Measurements from ENCODE around the gene TXNRD2.

The TXNRD2 gene

GRCh38 chr22:19923914-19924513 lies 17.6 kb downstream of the TXNRD2 start:
- no peaks in the 10 kb centered on the region for H3K36me3 ChIP-seq (ENCODE audit: insufficient read depth, low read length)
- H3K4me1 ChIP-seq (ENCODE audit: insufficient read depth, low read length) = no peaks in the 10 kb centered on the region
- WGBS = 86% methylated on average over 12 of the region's 12 CpGs
- no peak overlapping the region for H3K27ac ChIP-seq (ENCODE audit: low read depth, low read length)
- no peak overlapping the region for H3K9ac ChIP-seq (ENCODE audit: low read depth, low read length)
- H3K9me3 ChIP-seq (ENCODE audit: insufficient read depth, low read depth, low read length) = no peaks in the 10 kb centered on the region
- no peaks in the 10 kb centered on the region for H3K27me3 ChIP-seq (ENCODE audit: insufficient read depth, low read length)
- H3K4me3 ChIP-seq (ENCODE audit: low read length) = no peak overlapping the region

GRCh38 chr22:19921544-19922081 lies 20.0 kb downstream of the TXNRD2 start:
- no peaks in the 10 kb centered on the region for H3K4me1 ChIP-seq (ENCODE audit: insufficient read depth, low read length)
- no peaks in the 10 kb centered on the region for H3K9me3 ChIP-seq (ENCODE audit: insufficient read depth, low read depth, low read length)
- no peak overlapping the region for H3K9ac ChIP-seq (ENCODE audit: low read depth, low read length)
- H3K36me3 ChIP-seq (ENCODE audit: insufficient read depth, low read length) = no peaks in the 10 kb centered on the region
- H3K4me3 ChIP-seq (ENCODE audit: low read length) = no peak overlapping the region
- no peak overlapping the region for H3K27ac ChIP-seq (ENCODE audit: low read depth, low read length)
- no peaks in the 10 kb centered on the region for H3K27me3 ChIP-seq (ENCODE audit: insufficient read depth, low read length)
- WGBS = 75% methylated on average over 3 of the region's 3 CpGs

DNA sequence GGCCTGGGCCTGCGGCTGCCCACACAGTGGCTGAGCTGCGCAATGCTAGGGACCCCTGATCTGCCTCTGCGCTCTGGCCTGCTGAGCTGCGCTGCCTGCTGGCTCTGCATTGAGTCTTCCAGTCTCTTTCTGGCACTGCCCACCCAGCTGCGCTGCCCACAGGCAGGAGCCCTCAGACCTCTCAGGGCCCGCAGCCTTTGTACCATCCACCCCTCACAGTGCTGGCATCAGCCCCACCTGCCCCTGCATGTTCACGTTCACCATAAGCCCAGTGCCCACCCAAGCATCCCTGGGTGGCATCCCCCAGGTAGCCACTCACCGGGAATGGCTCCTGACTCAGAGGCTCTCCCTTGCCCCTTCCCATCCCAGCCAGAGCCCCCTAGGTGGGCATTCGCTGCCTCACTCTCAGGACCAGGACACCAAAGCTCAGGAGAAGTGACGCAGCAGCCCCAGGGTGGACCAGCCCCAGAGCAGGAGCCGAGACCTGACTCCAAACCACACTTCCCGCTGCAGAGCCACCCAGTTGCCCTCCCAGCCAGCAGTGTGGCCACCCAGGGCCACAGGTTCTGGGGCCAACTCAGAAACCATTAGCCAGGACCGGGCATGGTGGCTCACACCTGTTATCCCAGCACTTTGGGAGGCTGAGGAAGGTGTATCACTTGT lies 21.8 kb downstream of the TXNRD2 start:
- Histone ChIP-seq H3K27me3 (ENCODE audit: insufficient read depth, low read length) (no peaks in the 10 kb centered on the region), H3K27ac (ENCODE audit: low read depth, low read length) (no peak overlapping the region), H3K4me1 (ENCODE audit: insufficient read depth, low read length) (no peaks in the 10 kb centered on the region), H3K9me3 (ENCODE audit: insufficient read depth, low read depth, low read length) (no peaks in the 10 kb centered on the region), H3K36me3 (ENCODE audit: insufficient read depth, low read length) (peaks cover 5% of the 10 kb centered on the region; the same call in 1 of the 2 replicates), H3K9ac (ENCODE audit: low read depth, low read length) (no peak overlapping the region), H3K4me3 (ENCODE audit: low read length) (no peak overlapping the region)
- 95% methylated on average over 13 of the region's 13 CpGs for WGBS

- H3K9me3 ChIP-seq (ENCODE audit: insufficient read depth, low read depth, low read length) = no peaks in the 10 kb centered on the region; the same call in 1 of the 2 replicates
- no peak overlapping the region for H3K27ac ChIP-seq (ENCODE audit: low read depth, low read length)
- 88% methylated on average over 23 of the region's 23 CpGs for WGBS
- no peaks in the 10 kb centered on the region for H3K4me1 ChIP-seq (ENCODE audit: insufficient read depth, low read length)
- H3K4me3 ChIP-seq (ENCODE audit: low read length) = no peak overlapping the region
- H3K9ac ChIP-seq (ENCODE audit: low read depth, low read length) = no peak overlapping the region
- peaks cover 18% of the 10 kb centered on the region for H3K36me3 ChIP-seq (ENCODE audit: insufficient read depth, low read length)
- H3K27me3 ChIP-seq (ENCODE audit: insufficient read depth, low read length) = no peaks in the 10 kb centered on the region
Measured at GRCh38 chr22:19918332-19919106, 23.1 kb downstream of the TXNRD2 start.

GRCh38 chr22:19917389-19918138 lies 24.1 kb downstream of the TXNRD2 start:
- no peak overlapping the region for H3K4me3 ChIP-seq (ENCODE audit: low read length)
- H3K9ac ChIP-seq (ENCODE audit: low read depth, low read length) = no peak overlapping the region
- no peaks in the 10 kb centered on the region; the same call in 1 of the 2 replicates for H3K9me3 ChIP-seq (ENCODE audit: insufficient read depth, low read depth, low read length)
- no peak overlapping the region for H3K27ac ChIP-seq (ENCODE audit: low read depth, low read length)
- H3K36me3 ChIP-seq (ENCODE audit: insufficient read depth, low read length) = peaks cover 18% of the 10 kb centered on the region
- H3K4me1 ChIP-seq (ENCODE audit: insufficient read depth, low read length) = no peaks in the 10 kb centered on the region
- no peaks in the 10 kb centered on the region for H3K27me3 ChIP-seq (ENCODE audit: insufficient read depth, low read length)
- 91% methylated on average over 12 of the region's 12 CpGs for WGBS

GRCh38 chr22:19916941-19917340 lies 24.7 kb downstream of the TXNRD2 start:
- no peak overlapping the region for H3K27ac ChIP-seq (ENCODE audit: low read depth, low read length)
- no peaks in the 10 kb centered on the region for H3K27me3 ChIP-seq (ENCODE audit: insufficient read depth, low read length)
- no peaks in the 10 kb centered on the region for H3K4me1 ChIP-seq (ENCODE audit: insufficient read depth, low read length)
- no peak overlapping the region for H3K9ac ChIP-seq (ENCODE audit: low read depth, low read length)
- H3K4me3 ChIP-seq (ENCODE audit: low read length) = no peak overlapping the region
- 95% methylated on average over 7 of the region's 7 CpGs for WGBS
- peaks cover 18% of the 10 kb centered on the region for H3K36me3 ChIP-seq (ENCODE audit: insufficient read depth, low read length)
- no peaks in the 10 kb centered on the region; the same call in 1 of the 2 replicates for H3K9me3 ChIP-seq (ENCODE audit: insufficient read depth, low read depth, low read length)

DNA sequence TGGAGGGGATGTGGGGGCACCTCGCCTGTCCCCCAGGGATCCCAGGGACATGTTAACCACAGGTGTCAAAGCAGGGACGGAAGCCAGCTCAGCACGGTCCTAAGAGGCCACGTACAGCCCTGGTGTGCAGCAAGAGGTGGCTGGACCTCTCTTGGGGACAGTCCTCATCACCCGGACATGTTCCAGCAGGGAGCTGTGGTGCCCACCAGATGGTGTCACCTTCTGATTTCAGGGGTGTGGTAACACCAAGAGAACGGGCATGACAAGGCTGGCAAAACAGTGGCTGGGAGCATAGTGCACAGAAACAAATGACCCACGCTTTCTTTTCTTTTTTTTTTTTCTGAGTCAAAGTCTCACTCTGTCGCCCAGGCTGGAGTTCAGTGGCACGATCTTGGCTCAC lies 25.6 kb downstream of the TXNRD2 start:
- H3K27ac ChIP-seq (ENCODE audit: low read depth, low read length) = no peak overlapping the region
- WGBS = 93% methylated on average over 9 of the region's 9 CpGs
- H3K9ac ChIP-seq (ENCODE audit: low read depth, low read length) = no peak overlapping the region
- no peak overlapping the region for H3K4me3 ChIP-seq (ENCODE audit: low read length)
- peaks cover 18% of the 10 kb centered on the region for H3K36me3 ChIP-seq (ENCODE audit: insufficient read depth, low read length)
- no peaks in the 10 kb centered on the region; the same call in 1 of the 2 replicates for H3K9me3 ChIP-seq (ENCODE audit: insufficient read depth, low read depth, low read length)
- no peaks in the 10 kb centered on the region for H3K27me3 ChIP-seq (ENCODE audit: insufficient read depth, low read length)
- H3K4me1 ChIP-seq (ENCODE audit: insufficient read depth, low read length) = no peaks in the 10 kb centered on the region

- H3K27ac ChIP-seq (ENCODE audit: low read depth, low read length) = no peak overlapping the region
- no peak overlapping the region for H3K4me3 ChIP-seq (ENCODE audit: low read length)
- H3K4me1 ChIP-seq (ENCODE audit: insufficient read depth, low read length) = no peaks in the 10 kb centered on the region
- H3K27me3 ChIP-seq (ENCODE audit: insufficient read depth, low read length) = no peaks in the 10 kb centered on the region
- H3K9me3 ChIP-seq (ENCODE audit: insufficient read depth, low read depth, low read length) = no peaks in the 10 kb centered on the region; the same call in 1 of the 2 replicates
- WGBS = 92% methylated on average over 13 of the region's 13 CpGs
- H3K9ac ChIP-seq (ENCODE audit: low read depth, low read length) = no peak overlapping the region
- H3K36me3 ChIP-seq (ENCODE audit: insufficient read depth, low read length) = peaks cover 18% of the 10 kb centered on the region
Measured at GRCh38 chr22:19915287-19915954, 26.2 kb downstream of the TXNRD2 start.

DNA sequence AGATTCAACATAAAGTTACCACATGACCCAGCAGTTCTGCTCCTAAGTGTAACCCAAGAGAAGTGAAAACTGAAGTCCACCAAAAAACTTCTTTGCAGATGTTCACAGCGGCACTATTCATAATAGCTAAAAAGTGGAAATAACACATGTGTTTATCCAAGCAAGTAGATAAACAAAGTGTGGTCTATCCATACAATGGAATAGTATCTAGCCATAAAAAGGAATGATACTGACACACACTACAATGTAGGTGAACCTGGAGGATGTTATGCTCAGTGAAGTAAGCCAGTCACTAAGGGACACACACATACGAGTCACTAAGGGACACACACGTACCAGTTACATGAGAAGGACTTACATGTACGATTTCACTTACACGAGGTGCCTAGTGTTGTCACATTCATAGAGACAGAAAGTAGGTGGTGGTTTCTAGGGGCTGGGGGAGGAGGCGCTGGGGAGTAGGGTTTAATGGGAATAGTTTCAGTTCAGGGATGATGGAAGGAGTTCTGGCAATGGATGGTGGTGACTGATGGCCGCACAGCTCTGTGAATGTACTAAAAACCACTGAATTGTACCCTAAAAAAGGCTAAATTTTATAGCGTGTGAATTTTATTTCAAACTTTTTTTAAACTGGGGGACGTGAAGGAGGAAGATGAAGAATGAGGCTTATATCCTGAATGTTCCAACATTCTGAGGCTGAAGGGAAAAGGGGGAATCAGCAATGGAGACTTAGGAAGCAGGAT lies 27.2 kb downstream of the TXNRD2 start:
- H3K36me3 ChIP-seq (ENCODE audit: insufficient read depth, low read length) = peaks cover 18% of the 10 kb centered on the region
- H3K4me1 ChIP-seq (ENCODE audit: insufficient read depth, low read length) = no peaks in the 10 kb centered on the region
- H3K9ac ChIP-seq (ENCODE audit: low read depth, low read length) = no peak overlapping the region
- H3K27me3 ChIP-seq (ENCODE audit: insufficient read depth, low read length) = no peaks in the 10 kb centered on the region
- no peaks in the 10 kb centered on the region; the same call in 1 of the 2 replicates for H3K9me3 ChIP-seq (ENCODE audit: insufficient read depth, low read depth, low read length)
- no peak overlapping the region for H3K27ac ChIP-seq (ENCODE audit: low read depth, low read length)
- no peak overlapping the region for H3K4me3 ChIP-seq (ENCODE audit: low read length)
- 93% methylated on average over 9 of the region's 9 CpGs for WGBS

Measured in HUES64 (cell line).